Coronary artery (tissue), 2 donors: ENCODE measurements around the gene STX3.
"Not testable (repeated sequence)": the region's sequence is repeated elsewhere in the genome, so short reads cannot be mapped to it uniquely, and the experiment has no call there.

Source experiments
- DNase-seq: peaks from one replicate; pipeline ENCODE4 v3.0.0-alpha.2; 2017; ENCODE audit warnings: low spot score
- H3K27ac ChIP-seq, 2 donors: fragments of 200-600 bp; sonication (generic); one replicate each; pipeline ENCODE4 v1.5.1; 2016 to 2019
- H3K4me3 ChIP-seq: fragments of 200-600 bp; sonication (generic); 2 replicates; pipeline ENCODE4 v1.5.1; 2016; ENCODE audit warnings: mild to moderate bottlenecking, moderate library complexity
- TF ChIP-seq, protein P1 (sequence below): fragments of 200-600 bp; sonication (generic); IDR thresholded peaks from one replicate; pipeline ENCODE4 v1.5.1; 2019; ENCODE audit warnings: antibody characterized with exemption

Gene STX3

DNA sequence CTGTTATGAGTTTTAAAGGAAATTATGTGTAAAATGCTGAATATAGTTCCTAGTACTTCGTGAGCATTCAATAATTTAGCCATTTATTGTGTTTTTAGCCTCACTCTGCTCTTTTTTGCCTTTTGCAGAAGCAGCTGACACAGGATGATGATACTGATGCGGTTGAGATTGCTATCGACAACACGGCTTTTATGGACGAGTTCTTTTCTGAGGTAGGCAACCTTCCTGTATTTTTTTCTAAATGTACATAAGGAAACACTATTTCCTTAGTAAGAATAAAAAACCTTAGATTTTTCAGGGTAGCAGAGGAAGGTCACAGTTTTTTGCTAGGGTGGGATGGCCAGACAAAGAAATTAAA, 17.9 kb downstream of the STX3 start:
- TF ChIP-seq, protein P1, sequence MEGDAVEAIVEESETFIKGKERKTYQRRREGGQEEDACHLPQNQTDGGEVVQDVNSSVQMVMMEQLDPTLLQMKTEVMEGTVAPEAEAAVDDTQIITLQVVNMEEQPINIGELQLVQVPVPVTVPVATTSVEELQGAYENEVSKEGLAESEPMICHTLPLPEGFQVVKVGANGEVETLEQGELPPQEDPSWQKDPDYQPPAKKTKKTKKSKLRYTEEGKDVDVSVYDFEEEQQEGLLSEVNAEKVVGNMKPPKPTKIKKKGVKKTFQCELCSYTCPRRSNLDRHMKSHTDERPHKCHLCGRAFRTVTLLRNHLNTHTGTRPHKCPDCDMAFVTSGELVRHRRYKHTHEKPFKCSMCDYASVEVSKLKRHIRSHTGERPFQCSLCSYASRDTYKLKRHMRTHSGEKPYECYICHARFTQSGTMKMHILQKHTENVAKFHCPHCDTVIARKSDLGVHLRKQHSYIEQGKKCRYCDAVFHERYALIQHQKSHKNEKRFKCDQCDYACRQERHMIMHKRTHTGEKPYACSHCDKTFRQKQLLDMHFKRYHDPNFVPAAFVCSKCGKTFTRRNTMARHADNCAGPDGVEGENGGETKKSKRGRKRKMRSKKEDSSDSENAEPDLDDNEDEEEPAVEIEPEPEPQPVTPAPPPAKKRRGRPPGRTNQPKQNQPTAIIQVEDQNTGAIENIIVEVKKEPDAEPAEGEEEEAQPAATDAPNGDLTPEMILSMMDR: no peak
- DNase-seq: no peak
- Histone ChIP-seq H3K4me3 (no peak overlapping the region), H3K27ac (no peak overlapping the region)

DNA sequence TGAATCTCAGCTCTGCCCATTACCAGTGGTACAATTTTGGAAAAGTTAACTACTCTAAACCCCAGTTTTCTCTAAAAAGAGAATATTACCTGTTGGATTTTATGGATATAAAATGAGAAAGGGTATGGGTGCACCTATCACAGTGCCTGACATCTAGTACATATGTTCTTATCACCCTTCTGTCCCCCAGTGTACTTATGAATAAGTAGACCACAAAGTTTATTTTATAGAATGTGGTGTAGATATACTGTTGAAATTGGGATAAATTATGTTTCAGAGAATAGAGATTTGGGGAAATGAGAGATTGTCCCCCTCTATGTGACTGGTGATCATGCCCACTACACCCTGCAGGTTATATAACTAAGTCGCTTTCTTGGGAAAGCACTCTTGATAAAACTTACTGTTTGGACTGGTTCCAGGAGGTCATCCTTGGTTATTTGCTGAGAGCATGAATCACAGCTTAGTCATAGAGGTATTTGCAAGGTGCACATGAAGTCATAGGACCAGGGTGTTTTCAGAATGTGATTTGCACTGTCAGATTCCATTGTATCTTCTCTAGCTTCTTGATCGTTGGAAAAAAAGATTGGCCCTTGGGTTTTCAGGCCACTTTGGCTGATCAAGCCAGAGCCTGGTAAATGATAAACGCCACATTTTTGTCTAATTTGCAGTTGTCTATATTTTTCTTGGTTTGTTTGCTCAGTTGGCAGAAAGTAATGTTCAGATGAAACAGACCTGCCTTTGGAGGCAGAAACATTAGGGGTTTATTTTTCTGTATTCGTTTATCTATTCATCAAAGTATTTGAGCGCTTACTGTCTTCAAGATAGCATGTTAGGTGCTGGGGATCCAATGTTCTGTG, 21.3 kb downstream of the STX3 start:
- DNase-seq: no peak
- H3K27ac ChIP-seq: no peak overlapping the region
- TF ChIP-seq, protein P1: no peak
- H3K4me3 ChIP-seq: no peak overlapping the region

DNA sequence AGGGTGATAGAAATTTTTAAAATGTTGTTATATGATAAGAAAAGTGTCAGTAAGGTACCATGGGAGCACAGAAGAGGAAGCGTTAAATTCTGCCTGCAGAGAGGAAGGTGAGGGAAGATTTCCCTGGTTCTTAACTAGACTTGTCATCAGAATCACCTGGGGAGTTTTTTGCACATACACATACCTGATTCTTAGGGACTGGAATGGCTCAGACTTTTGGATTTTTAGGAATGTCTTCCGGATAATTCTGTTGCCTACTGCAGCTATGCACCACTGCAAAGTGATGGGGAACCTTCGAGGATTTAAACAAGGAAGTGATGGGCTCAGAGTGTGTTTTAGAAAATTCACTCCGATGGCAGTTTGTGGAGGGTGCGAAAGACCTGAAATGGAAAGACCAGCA, 21.9 kb downstream of the STX3 start:
- Histone ChIP-seq H3K27ac (no peak overlapping the region), H3K4me3 (no peak overlapping the region)
- TF ChIP-seq, protein P1: no peak
- DNase-seq: no peak

DNA sequence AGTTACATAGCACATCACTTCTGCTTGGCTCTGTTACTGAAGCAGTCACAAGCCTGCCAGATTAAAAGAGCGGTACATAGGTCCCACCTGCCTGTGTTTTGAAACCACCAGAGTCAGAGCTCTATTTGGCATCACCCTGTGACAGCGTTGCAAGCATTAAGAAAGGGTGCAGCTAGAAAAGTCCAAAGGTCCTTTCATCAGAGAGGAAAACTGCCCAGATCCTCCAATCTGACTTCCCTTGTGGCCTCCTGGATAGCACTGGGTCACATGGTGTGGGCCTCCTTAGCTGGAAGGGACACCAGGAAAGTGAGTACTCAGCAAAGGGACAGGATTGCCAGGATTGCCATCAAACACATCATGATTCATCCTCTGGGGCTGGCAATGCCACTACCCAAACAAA, 22.9 kb downstream of the STX3 start:
- H3K4me3 ChIP-seq: no peak overlapping the region
- no peak for DNase-seq
- TF ChIP-seq, protein P1: no peak
- no peak overlapping the region for H3K27ac ChIP-seq

DNA sequence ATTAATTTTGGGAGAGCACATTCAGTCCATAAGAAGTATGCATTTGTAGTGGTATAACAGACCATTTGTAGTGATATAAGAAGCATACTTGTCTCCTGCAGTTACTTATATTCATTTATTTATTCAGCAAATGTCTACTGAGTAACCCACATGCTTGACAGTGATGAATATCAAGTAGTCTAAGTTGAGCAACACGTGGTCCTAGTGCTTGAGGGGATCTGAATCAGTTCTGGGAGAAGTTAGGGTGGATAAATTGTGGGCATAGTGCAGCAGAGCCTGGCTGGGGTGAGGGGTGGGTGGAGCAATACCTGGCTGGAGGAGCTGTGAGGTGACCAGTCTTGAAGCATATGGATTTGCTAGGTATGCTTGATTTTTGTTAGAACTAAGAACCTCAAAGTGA, 24.3 kb downstream of the STX3 start:
- Histone ChIP-seq H3K4me3 (no peak overlapping the region), H3K27ac (no peak overlapping the region)
- no peak for DNase-seq
- TF ChIP-seq, protein P1: no peak

DNA sequence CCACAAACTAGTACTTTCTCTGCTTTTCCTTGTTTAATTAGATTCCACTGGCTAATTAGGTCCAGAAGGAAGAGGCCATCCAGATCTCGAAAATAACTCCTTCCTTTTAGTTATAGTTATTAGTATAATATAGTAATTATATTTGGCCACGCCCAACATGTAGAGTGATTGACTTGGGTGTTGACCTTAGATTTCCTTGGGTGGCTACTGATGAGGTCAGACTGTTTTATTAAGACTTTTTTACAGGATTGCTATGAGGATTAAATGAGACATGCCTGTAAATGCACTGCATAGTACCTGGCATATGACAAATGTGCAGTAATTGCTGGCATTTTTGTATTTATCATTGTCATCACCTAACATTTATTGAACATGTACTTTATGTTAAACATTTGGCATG, 26.9 kb downstream of the STX3 start:
- H3K4me3 ChIP-seq: no peak overlapping the region
- H3K27ac ChIP-seq: no peak overlapping the region
- DNase-seq: no peak
- TF ChIP-seq, protein P1: no peak

DNA sequence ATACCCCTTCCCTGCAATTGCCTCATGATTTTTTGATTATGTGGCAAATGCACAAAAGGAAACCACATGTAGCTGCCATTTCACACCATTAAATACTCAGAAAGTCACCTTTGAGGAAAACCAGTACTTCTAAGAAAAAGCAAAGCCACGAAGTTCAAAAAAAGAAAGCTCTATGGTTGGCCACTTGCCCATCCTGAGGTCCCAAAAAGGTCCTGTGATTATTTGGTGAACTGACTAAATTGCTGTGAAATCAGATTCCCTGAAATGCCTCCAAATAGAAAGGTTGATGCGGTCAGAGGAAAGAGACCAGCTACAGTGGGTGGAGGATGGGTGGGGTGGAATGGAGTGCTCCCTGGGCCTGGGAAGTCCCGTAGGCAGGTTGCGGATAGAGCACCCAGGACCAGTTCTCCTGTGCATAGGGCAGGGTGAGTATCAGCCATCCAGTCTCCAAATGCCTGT, 28.5 kb downstream of the STX3 start:
- no peak overlapping the region for H3K27ac ChIP-seq
- TF ChIP-seq, protein P1: no peak
- no peak overlapping the region for H3K4me3 ChIP-seq
- DNase-seq: no peak

DNA sequence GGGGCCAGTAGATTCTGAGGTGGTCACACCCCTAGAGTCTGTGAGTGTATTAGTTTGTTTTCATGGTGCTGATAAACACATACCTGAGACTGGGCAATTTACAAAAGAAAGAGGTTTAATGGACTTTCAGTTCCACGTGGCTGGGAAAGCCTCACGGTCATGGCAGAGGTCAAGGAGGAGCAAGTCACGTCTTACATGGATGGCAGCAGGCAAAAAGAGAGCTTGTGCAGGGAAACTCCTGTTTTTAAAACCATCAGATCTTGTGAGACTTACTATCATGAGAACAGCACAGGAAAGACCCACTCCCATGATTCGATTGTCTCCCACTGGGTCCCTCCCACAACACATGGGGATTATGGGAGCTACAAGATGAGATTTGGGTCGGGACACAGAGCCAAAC, 29.3 kb downstream of the STX3 start:
- not testable (repeated sequence) for H3K4me3 ChIP-seq, DNase-seq, H3K27ac ChIP-seq
